OCI-LY7 (cell line): ENCODE results near the gene SUV39H1.
"Not testable (repeated sequence)": the region's sequence is repeated elsewhere in the genome, so short reads cannot be mapped to it uniquely, and the experiment has no call there.

Experiments
- CTCF ChIP-seq: fragments of 200-600 bp; sonication (generic); conservative IDR thresholded peaks from 2 replicates; pipeline ENCODE4 v1.5.1; 2014; ENCODE audit warnings: mild to moderate bottlenecking, antibody characterized with exemption, low read length, moderate library complexity, mixed read lengths
- EZH2phosphoT487 ChIP-seq: fragments of 200-600 bp; sonication (generic); IDR thresholded peaks from 2 replicates; pipeline ENCODE4 v1.6.1; 2018; ENCODE audit warnings: low read depth, borderline replicate concordance, mild to moderate bottlenecking, mixed run types, antibody characterized with exemption, low read length, moderate library complexity, mixed read lengths

GRCh38 chrX:48659686-48660085, 36.8 kb upstream of the SUV39H1 start:
- not testable (repeated sequence) for TF ChIP-seq CTCF, EZH2phosphoT487
